HEK293T (cell line): ENCODE results near the gene GRM5.
"Not testable (repeated sequence)": the region's sequence is repeated elsewhere in the genome, so short reads cannot be mapped to it uniquely, and the experiment has no call there.

Experiments
- CTCF ChIA-PET: fragments of 350-600 bp; formaldehyde crosslinking; extraction: SDS; loops from one replicate; lab custom pipeline; 2021; ENCODE audit warnings: antibody characterized with exemption, inconsistent platforms; lab: Yijun Ruan, JAX
- POLR2A ChIA-PET: fragments of 350-600 bp; formaldehyde crosslinking; extraction: SDS; loops from one replicate; lab custom pipeline; 2020; ENCODE audit warnings: antibody characterized with exemption, inconsistent platforms; lab: Yijun Ruan, JAX
- DNase-seq: peaks from one replicate; pipeline ENCODE4 v3.0.0; 2012; ENCODE audit warnings: mixed read lengths; ENCODE audit errors: extremely low spot score
- ARNT ChIP-seq: fragments of 450-650 bp; IDR thresholded peaks from 2 replicates; pipeline ENCODE4 v1.6.1; 2017; ENCODE audit warnings: mild to moderate bottlenecking
- BHLHE40 ChIP-seq: fragments of 450-650 bp; IDR thresholded peaks from 2 replicates; pipeline ENCODE4 v1.6.1; 2016; ENCODE audit warnings: mild to moderate bottlenecking, moderate library complexity, borderline replicate concordance
- CTBP1 ChIP-seq: fragments of 450-650 bp; IDR thresholded peaks from 2 replicates; pipeline ENCODE4 v1.6.1; 2016; ENCODE audit warnings: borderline replicate concordance
- ELF4 ChIP-seq: fragments of 450-650 bp; IDR thresholded peaks from 2 replicates; pipeline ENCODE4 v1.6.1; 2017; ENCODE audit warnings: antibody characterized with exemption
- FOXA1 ChIP-seq: fragments of 450-650 bp; IDR thresholded peaks from 2 replicates; pipeline ENCODE4 v1.6.1; 2016; ENCODE audit warnings: mild to moderate bottlenecking
- FOXK2 ChIP-seq: fragments of 450-650 bp; IDR thresholded peaks from 2 replicates; pipeline ENCODE4 v1.6.1; 2016; ENCODE audit warnings: mild to moderate bottlenecking
- FOXM1 ChIP-seq: fragments of 450-650 bp; IDR thresholded peaks from 2 replicates; pipeline ENCODE4 v1.6.1; 2017; ENCODE audit warnings: mild to moderate bottlenecking, borderline replicate concordance
- HDGF ChIP-seq: fragments of 450-650 bp; IDR thresholded peaks from 2 replicates; pipeline ENCODE4 v1.6.1; 2017; ENCODE audit warnings: antibody characterized with exemption, borderline replicate concordance
- L3MBTL2 ChIP-seq: fragments of 450-650 bp; conservative IDR thresholded peaks from 2 replicates; pipeline ENCODE4 v1.6.1; 2016; ENCODE audit warnings: mild to moderate bottlenecking
- LEF1 ChIP-seq: fragments of 450-650 bp; IDR thresholded peaks from 2 replicates; pipeline ENCODE4 v1.6.1; 2017; ENCODE audit warnings: mild to moderate bottlenecking, borderline replicate concordance
- NFRKB ChIP-seq: fragments of 450-650 bp; IDR thresholded peaks from 2 replicates; pipeline ENCODE4 v1.6.1; 2016; ENCODE audit warnings: mild to moderate bottlenecking, moderate library complexity
- SP1 ChIP-seq: fragments of 450-650 bp; IDR thresholded peaks from 2 replicates; pipeline ENCODE4 v1.6.1; 2017
- SUZ12 ChIP-seq: fragments of 450-650 bp; IDR thresholded peaks from 2 replicates; pipeline ENCODE4 v1.6.1; 2016; ENCODE audit warnings: mild to moderate bottlenecking
- TARDBP ChIP-seq: fragments of 450-650 bp; IDR thresholded peaks from 2 replicates; pipeline ENCODE4 v1.6.1; 2016
- ZNF384 ChIP-seq: fragments of 450-650 bp; IDR thresholded peaks from 2 replicates; pipeline ENCODE4 v1.6.1; 2016
- TF ChIP-seq, protein P1 (sequence below): fragments of 450-650 bp; IDR thresholded peaks from 2 replicates; pipeline ENCODE4 v1.6.1; 2016

GRM5 gene

DNA sequence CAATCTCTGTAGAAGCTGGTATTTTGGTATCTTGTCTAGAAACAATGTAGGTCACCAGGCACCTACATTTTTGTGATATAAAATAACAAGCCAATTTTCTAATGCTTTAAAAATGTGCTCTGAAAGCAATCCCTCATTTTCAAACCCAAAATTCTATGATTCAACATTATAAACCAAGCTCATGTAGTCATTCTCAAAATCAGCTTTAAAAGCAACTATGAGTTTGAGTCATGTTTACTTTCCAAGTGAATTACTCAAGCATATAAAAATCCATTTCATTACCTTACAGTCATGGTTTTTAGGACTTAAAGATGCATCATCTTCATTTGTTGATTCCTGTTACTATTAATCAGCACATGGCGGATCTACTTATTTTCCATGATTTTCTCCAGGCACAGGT, 216.4 kb downstream of the GRM5 start:
- ChIA-PET POLR2A (no interaction called here), CTCF (no interaction called here)
- no peak for DNase-seq
- TF ChIP-seq ZNF384 (no peak), HDGF (no peak), SUZ12 (no peak)

DNA sequence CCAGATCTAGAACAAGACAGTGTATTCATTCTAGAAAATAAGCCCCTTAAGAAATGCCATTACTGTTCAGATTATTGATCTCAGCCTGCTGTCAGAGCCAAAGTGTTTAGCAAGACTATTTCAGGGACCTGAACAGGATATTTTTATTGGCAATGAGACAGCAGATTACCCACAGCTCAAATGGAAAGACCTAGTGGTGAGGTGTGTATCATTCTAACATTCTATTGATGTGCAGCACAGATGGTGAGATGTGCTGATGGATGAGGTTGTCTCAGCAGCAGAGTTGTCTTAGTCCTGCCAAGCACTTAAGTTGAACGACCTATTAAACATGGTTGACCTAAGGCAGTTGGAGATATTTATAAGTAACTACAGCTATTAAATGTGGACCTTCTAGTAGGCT, 219.5 kb downstream of the GRM5 start:
- DNase-seq, POLR2A ChIA-PET, CTCF ChIA-PET: not testable (repeated sequence)

DNA sequence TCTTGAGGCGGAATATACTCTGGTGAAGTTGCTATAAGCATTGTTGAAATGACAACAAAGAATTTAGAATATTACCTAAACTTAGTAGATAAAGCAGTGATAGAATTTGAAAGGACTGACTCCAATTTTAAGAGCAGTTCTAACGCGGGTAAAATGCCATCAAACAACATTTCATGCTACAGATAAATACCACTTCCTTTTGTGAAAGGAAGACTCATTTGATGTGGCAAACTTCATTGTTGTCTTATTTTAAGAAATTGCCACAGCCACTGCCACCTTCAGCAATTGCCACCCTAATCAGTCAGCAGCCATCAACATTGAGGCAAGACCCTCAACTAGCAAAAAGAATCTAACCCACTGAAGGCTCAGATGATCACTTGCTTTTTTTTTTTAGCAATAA, 220.8 kb downstream of the GRM5 start:
- DNase-seq, POLR2A ChIA-PET, CTCF ChIA-PET: not testable (repeated sequence)

DNA sequence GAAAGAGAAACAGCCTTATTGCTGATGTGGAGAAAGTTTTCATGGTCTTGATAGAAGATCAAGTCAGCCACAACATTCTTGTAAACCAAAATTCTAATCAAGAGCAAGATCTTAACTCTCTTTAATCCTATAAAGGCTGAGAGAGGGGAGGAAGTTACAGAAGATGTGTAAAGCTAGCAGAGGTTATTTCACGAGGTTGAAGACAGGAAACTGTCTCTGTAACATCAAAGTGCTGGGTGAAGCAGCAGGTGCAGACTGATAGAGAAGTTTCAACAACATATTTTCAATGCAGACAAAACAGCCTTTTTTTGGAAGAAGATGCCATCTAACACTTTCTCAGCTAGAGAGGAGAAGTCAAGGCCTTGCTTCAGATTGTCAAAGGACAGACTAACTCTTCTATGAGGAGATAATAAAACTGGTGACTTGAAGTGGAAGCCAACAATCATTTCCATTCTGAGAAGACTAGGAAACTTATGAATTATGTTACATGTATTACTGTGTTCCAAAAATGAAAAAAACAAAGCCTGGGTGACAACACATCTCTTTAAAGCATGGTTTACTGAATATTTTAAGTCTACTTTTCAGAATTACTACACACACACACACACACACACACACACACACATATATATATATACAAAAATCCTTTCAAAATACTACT, 221.9 kb downstream of the GRM5 start:
- POLR2A ChIA-PET, DNase-seq, CTCF ChIA-PET: not testable (repeated sequence)

DNA sequence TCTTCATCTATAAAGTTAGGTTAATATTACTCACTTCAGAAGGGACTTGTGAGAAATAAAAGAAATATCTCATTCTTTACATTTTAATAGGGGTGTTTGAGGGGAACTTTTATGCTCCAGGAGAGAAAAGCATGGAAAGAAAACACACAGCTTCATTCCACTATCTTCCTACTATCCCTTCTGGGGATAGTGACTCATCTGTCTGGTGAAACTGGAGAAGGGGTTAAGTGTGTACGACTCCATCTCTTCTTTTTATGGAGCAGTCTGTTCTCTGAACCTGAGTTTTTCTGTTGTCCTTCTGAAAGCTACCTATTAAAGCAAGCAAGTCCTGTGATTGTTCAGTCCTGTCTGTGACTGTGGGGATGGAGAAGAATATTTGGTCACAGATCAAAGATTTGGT, 227.6 kb downstream of the GRM5 start:
- POLR2A ChIA-PET, CTCF ChIA-PET, DNase-seq: not testable (repeated sequence)

DNA sequence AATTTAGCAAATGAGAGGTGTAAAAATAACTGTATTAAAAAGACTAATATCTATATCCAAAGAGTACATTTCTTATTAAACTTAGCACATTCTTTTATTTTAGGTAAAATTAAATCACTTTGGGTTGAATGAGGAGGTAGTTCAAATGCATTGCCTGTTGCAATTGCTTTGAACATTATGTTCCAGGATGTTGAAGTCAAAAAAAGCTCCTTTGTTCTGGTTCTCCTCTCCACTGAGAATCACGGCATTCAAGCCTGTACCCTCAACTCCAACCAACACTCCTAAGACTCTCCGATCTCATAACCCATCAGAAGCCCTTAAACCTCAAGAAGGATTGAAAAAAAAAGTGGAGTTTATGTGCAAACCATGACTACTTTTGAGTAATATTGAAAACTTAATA, 230.1 kb downstream of the GRM5 start:
- DNase-seq, POLR2A ChIA-PET, CTCF ChIA-PET: not testable (repeated sequence)

DNA sequence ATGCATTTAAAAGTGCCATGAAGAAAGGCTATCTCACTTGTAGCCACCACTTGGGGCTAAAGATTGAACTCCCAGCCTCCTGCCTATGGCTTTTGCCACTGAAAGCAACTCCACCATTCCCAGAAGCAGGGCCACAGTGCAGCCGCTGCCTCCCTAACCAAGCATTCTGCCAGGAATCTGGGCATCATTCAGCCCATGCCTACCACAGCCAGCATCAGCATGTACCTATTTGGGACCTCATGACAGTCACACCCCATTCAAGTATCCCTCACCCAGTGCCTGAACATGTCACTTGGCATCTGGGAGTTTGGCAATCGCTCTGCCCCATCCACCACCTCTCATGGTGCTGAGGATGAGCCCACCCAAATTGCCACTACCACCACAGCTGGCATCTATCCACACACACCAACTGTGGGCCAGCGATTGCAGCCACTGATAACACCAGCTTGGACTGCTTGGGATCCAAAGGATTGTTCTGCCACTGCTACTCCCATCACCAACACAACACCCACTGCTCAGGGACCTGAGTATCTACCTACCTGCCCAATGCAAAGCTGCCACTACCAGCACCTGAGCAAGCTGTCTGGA, 234.4 kb downstream of the GRM5 start:
- ChIA-PET POLR2A (no interaction called here), CTCF (no interaction called here)
- no peak for TF ChIP-seq SUZ12
- DNase-seq = no peak

DNA sequence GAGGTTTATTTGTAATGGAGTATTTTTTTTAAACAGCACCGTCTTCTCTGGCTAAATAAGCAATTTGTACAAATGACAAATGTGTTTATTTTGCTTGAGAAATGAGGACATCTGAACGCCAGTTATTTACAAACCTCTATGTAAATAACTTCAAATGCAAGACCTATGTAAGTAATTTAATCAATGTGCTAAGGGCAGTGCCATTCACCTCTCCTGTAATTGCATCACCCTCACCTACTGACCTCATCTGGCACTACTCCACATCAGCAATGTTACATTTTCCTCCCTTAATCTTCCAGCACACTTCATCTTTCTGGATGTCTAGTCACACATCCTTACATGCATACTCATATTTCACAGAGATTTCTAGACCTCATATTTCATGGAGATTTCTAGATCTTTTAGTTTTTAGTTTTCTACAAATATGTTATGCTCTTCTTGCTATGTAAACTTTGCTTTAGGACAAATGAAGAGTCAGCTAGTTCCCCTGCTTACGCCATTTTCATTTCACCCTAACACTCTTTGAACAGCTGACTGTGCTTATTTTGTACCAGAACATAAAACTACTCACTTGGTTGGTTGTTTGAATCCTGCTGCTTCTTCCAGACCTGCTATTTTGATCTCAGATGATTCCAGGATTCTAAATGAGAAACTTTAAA, 238.6 kb downstream of the GRM5 start:
- TF ChIP-seq FOXA1 (no peak), ELF4 (no peak), L3MBTL2 (no peak), FOXK2 (no peak), ARNT (no peak), SP1 (no peak), BHLHE40 (no peak), CTBP1 (no peak)
- TF ChIP-seq, protein P1, sequence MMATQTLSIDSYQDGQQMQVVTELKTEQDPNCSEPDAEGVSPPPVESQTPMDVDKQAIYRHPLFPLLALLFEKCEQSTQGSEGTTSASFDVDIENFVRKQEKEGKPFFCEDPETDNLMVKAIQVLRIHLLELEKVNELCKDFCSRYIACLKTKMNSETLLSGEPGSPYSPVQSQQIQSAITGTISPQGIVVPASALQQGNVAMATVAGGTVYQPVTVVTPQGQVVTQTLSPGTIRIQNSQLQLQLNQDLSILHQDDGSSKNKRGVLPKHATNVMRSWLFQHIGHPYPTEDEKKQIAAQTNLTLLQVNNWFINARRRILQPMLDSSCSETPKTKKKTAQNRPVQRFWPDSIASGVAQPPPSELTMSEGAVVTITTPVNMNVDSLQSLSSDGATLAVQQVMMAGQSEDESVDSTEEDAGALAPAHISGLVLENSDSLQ = no peak
- POLR2A ChIA-PET = no interaction called here
- CTCF ChIA-PET = no interaction called here
- DNase-seq = no peak

DNA sequence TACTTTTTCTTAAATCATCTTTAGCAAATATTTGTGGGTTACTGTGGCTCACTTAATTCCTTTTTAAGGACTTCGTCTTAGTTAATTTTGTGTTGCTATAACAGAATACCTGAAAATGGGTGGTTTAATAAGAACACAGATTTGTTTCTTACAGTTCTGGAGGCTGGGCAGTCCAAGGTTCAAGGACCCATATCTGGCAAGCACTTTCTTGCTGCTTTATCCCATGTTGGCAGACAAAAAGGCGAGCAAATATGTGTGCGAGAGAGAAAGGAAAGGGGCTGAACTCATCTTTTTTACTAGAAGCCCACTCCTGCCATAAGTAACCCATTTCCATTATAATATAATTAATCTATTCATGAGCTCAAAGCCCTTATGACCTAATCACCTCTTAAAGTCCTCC, 246.2 kb downstream of the GRM5 start:
- ChIA-PET CTCF (no interaction called here), POLR2A (no interaction called here)
- no peak for TF ChIP-seq TARDBP
- TF ChIP-seq BHLHE40 = no peak
- no peak for TF ChIP-seq LEF1
- TF ChIP-seq SP1 = no peak
- no peak for TF ChIP-seq ARNT
- no peak for TF ChIP-seq HDGF
- TF ChIP-seq NFRKB = no peak
- TF ChIP-seq L3MBTL2 = no peak
- TF ChIP-seq FOXA1 = no peak
- TF ChIP-seq ELF4 = no peak
- TF ChIP-seq, protein P1 = no peak
- no peak for TF ChIP-seq FOXM1
- no peak for TF ChIP-seq FOXK2
- no peak for DNase-seq
